Muscle of back (tissue), 11 donors: ENCODE data around the gene RFTN1. TPM values are rescaled to one million over a fixed set of nuclear protein-coding genes. Genes with fewer than 3 reads are reported as not detected.

Experiments
- DNase-seq, 3 donors: peaks; one replicate each; pipeline versions ENCODE4 v3.0.0 to v3.0.0-alpha.2; 2013
- polyA plus RNA-seq, 10 donors: library from polyadenylated mRNA; unstranded; fragments of 120-200 nt; gene quantifications; one replicate each; pipeline ENCODE4 v1.2.1, GENCODE V29; 2013; ENCODE audit not compliant: insufficient read length in 10 of 10

Gene RFTN1
- polyA plus RNA-seq, 10 donors, result 11.3 to 19.7 (median 16.1) TPM

DNA sequence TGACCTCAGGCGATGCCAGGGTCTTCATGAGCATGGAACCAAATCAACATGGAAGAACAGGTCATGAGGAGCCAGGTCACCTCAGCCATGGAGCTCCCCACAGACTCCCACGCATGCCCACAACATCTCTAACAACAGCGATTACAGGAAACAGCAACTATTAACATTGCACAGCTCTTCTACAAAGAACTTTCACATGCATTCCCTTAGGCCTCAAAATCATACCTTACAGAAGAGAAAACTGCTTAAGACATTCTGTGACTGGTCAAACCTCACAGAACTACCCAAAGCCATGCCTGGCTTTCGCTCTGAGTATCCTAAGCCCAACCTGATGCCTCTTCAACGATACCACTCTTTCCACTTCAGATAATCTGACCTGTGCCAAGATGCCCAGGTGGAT, 130.7 kb downstream of the RFTN1 start:
- DNase-seq, result no peak

DNA sequence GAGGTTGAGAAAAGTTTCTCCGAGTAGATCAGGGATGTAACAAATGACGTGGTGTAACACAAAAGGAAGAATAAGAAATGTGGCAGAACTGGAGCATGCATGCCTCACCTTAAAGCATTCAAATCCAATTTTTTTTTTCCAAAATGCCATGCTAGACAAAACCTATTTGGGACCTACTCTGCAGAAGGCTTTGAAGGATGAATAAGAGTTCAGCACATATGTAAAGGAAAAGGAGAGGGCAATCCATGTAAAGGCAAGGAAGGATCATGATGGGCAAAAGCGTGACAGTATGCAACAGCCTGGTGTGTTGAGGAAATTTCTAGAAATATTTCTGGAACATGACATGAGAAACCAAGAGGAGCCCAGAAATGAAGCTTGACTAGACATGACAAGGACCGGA, 132.1 kb downstream of the RFTN1 start:
- no peak for DNase-seq

- no peak for DNase-seq
Observed at GRCh38 chr3:16380421-16380820, 133.1 kb downstream of the RFTN1 start.

- DNase-seq, result no peak
Observed at GRCh38 chr3:16379838-16380237, 133.7 kb downstream of the RFTN1 start.

GRCh38 chr3:16378920-16379319, 134.6 kb downstream of the RFTN1 start:
- DNase-seq, result no peak

- DNase-seq, result no peak
Observed at GRCh38 chr3:16378415-16378814, 135.1 kb downstream of the RFTN1 start.

- no peak for DNase-seq
Observed at GRCh38 chr3:16377847-16378302, 135.6 kb downstream of the RFTN1 start.

- no peak for DNase-seq
Observed at GRCh38 chr3:16377196-16377595, 136.3 kb downstream of the RFTN1 start.

DNA sequence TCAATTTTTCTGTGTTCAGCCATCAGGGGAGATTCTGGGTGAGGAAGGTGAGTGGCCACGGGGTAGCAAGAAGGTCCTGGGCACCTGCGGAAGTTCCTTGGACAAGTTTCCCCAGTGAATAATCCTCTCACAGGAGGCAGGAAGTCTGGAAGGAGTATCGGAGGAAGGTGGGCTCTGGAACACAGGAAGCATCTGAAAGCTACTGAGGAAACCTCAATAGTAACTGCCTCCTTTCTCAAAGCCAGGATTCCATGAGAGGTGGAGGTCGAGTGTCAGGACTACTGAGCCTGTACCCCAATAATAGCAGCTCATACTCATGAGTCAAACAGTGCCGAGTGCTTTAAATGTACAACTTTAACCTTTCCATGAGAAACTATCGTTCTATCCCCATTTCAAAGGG, 137.6 kb downstream of the RFTN1 start:
- no peak for DNase-seq

DNA sequence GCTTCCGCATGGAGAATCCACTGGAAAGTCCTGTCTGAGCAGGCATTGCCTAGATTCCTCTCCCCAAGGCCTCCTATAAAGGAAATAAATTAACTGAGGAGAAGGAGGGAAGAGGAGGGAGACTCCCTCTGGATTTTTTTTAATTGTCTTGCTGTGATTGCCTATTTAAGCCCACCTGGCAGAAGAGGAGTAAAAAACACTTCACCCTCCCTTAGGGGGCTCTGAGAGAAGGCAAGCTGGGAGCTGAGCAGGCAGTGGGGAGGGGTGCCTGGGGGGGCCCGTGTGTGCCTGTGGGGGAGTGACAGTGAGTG, 138.6 kb downstream of the RFTN1 start:
- DNase-seq, result no peak

DNA sequence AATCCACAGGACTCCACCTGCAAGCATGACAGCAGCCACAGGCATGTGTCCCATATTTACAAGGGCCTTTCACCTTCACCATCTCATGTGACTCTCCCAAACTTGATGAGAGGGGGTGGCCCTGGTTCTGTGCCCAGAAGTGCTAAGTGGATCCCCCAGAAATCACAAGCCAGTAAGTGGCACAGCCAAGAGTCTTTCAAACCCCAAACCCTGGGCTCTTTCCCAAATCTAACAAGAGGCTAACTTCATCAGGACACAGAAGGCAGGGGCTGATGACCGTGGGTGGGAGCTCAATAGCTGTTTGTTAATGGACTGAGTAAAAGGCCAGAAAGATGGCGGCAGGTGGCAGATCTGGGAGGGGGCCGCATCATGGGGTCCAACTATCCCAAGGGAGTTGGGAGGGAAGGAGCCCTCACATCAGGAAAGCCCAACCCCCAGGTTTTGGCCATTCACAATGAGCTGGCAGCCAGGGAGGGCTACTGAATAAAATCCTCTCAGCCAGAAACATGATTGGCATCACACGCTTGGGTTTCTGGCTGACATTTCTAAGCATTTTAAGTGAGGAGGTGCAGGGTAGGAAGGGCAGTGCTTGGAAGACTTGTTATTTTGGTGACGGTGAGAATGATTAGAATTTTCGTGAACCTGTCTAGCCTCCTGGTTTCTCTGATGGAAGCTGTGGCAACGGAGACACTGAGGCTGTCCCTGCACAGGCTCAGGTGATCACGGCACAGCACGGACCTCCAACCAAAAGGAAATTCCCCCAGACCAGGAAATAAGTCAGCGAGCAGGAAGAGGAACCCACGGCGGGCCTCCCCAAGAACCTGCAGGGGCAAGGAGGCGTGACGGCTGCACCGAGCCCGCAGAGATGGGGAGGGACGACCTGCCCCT, 139.2 kb downstream of the RFTN1 start:
- DNase-seq, result no peak

- DNase-seq, result no peak
Observed at GRCh38 chr3:16373341-16373946, 140.1 kb downstream of the RFTN1 start.

DNA sequence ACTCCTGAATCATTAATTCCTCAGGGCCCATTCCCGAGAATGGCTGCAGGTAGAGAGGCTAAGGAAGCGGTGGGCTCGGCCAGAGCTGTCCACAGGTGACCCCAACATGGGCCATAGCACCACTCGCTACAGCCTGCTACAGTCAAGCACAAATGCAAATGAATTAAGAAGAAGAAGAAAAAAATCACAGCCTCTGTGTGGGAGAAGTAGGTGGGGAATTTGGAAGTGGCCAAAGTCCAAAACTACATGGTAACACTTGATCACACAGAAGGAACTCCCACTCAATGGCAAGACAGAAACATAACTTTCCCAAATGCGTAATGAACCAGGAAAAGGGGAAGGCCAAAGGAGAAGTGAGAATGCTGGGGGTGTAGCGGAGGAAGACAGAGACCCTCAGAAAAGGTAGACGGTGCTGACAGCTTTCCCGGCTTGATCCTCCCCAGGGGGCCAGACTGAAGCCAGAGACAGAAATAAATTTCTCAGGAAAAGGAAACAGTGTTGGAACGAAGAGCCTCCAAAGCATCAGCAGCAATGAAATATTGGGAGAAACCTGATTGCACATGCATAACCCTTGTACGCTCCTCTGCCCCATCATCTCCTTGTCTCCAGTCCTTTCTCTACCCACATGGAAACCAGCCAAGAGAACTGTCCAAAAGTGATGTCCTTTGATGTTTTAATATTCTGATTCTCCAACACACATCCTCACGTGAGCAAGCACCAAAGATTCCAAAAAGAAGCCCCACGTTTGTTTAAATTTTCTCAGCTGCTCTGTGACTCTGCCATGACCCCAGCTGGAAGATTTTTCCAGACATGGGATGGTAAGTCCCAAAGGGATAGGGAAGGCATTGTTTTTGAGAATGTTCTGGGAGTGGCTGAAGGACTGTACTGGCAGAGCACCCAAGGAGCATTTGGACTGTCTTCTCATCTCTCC, 140.9 kb downstream of the RFTN1 start:
- peak in 1 of 3 donors; percentile 64 for DNase-seq

GRCh38 chr3:16370872-16371740, 142.4 kb downstream of the RFTN1 start:
- DNase-seq, result no peak

- no peak for DNase-seq
Observed at GRCh38 chr3:16370503-16370871, 143.0 kb downstream of the RFTN1 start.

GRCh38 chr3:16369885-16370284, 143.6 kb downstream of the RFTN1 start:
- DNase-seq, result no peak

- DNase-seq, result no peak
Observed at GRCh38 chr3:16369276-16369675, 144.2 kb downstream of the RFTN1 start.

DNA sequence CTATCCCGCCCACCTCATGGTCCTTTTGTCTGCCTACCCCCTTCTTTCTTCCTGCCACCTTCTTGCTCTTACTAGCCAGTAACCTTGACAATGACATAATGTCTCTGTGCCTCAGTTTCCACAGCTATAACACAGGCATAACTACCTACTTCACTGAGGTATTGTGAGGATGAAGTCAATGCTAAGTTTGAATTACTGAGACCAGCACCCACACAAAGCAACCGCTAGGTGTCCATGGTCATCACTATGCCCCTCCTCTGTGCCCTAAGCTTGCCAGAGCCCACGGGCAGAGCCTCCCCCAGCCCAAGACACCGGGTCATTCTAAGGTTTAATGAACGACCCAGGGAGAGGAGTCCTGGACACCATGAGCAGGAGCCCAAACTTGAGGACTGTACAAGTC, 146.9 kb downstream of the RFTN1 start:
- no peak for DNase-seq

DNA sequence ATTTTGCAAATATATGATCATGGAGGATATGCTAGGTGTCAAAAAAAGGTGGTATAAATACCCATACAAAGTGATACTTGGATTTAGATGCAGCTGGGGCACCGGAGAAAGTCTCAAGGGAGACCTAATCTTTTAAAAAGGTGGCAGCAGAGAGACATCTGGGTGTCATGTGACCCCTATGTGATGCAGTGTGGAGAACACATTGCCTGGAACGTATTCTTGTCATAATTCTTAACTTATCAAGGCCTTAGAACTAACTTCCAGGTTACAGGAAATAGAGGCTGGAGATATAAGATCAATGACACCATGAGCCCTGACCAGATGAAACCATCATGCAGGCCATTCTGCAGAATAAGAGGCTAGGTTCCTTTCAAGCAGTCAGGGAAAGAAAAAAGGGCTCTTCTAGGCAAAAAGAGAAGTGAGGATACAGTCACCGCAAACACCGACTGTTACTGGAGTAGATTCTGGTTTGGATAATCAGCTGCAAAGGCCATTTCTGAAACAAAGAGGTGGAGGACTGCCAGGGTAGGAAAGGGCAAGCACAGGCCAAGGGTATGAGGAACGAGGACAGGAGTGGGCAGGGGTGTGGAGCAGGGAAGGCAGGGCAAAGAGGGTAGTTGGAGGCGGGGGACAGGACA, 147.9 kb downstream of the RFTN1 start:
- no peak for DNase-seq

DNA sequence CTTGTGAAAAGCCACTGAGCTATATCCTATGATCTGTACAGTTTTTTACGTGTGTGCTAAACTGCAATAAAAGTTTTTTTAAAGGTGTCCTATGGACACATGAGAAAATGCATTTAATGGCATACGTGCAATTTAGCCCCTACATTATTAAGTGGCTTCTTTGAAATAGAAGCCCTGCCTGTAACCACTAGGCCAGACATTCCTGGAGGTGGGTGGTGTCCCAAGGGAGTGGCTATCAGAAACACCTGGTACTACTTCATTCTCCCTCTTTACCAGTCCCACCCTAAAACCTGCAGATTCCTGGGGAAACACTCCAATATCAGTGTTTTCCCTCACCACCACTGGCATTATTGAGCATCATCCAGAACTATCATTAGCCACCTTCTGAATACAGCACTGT, 148.5 kb downstream of the RFTN1 start:
- no peak for DNase-seq

DNA sequence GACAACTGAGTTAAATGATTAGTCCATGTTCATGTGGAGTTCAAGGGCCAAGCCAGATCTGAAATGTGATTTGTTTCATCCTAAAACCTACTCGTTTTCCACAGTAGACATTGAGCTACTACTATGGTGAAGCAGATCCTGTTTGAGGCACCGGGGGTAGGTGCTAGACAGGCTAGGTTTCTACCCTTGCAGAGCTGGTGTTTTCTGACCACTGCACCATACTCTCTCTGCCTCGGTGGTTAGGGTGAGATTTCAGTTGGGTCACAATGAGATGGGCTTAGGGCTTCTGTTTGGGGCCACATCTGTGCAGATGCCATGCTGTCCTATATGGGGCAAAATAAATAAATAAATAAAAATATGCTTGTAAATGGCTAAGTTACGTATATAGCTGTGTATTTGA, 149.2 kb downstream of the RFTN1 start:
- DNase-seq, result no peak
